ENCODE measurements around the gene C8G. TPM values are rescaled to one million over a fixed set of nuclear protein-coding genes. Genes with fewer than 3 reads are reported as not detected.

The C8G gene
- total RNA-seq, 1 experiment from 2014 or later: 0.77 TPM

DNA sequence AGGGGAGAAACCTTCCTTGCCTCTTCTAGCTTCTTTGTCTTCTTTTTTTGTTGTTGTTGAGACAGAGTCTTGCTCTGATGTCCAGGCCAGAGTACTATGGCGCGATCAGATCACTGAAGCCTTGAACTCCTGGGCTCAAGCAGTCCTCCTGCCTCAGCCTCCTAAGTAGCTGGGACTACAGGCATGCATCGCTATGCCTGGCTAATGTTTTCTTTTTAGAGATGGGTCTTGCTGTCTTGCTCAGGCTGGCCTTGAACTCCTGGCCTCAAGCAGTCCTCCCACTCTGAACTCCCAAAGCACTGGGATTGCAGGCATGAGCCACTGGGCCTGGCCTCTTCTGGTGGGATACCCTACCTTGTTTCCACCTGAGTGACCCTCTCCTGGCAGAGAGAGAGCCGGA is 43.8 kb downstream of the C8G start:
- H3K9me3 ChIP-seq (ENCODE audit: low read length): no peaks in the 10 kb centered on the region
- no peak overlapping the region for H3K4me3 ChIP-seq (ENCODE audit: low read length)
- H3K4me1 ChIP-seq (ENCODE audit: insufficient read depth, low read length): peaks cover 9% of the 10 kb centered on the region; the same call in 1 of the 2 replicates
- DNase-seq (no peak), ATAC-seq (no peak)
- no peak overlapping the region for H2AFZ ChIP-seq (ENCODE audit: low read length)
- ChIA-PET POLR2A (ENCODE audit: unreplicated experiment) (no interaction called here), CTCF (no interaction called here)
- no peaks in the 10 kb centered on the region for H4K20me1 ChIP-seq (ENCODE audit: low read length)
- no peaks in the 10 kb centered on the region for H3K9me2 ChIP-seq (replicated peaks; ENCODE audit: low read length)
- BruUV-seq (replicated peaks): no TSS peak
- peaks cover 15% of the 10 kb centered on the region for H3K79me2 ChIP-seq (ENCODE audit: low read length)
- H3F3A ChIP-seq (ENCODE audit: low read length, unreplicated experiment): no peaks in the 10 kb centered on the region
- TF ChIP-seq EZH2phosphoT487 (IDR thresholded peaks at IDR 0.05; ENCODE audit: borderline replicate concordance, low read length) (no peak), EZH2 (IDR thresholded peaks at IDR 0.05; ENCODE audit: low read length, unreplicated experiment) (no peak)
- TF ChIP-seq, protein P1, sequence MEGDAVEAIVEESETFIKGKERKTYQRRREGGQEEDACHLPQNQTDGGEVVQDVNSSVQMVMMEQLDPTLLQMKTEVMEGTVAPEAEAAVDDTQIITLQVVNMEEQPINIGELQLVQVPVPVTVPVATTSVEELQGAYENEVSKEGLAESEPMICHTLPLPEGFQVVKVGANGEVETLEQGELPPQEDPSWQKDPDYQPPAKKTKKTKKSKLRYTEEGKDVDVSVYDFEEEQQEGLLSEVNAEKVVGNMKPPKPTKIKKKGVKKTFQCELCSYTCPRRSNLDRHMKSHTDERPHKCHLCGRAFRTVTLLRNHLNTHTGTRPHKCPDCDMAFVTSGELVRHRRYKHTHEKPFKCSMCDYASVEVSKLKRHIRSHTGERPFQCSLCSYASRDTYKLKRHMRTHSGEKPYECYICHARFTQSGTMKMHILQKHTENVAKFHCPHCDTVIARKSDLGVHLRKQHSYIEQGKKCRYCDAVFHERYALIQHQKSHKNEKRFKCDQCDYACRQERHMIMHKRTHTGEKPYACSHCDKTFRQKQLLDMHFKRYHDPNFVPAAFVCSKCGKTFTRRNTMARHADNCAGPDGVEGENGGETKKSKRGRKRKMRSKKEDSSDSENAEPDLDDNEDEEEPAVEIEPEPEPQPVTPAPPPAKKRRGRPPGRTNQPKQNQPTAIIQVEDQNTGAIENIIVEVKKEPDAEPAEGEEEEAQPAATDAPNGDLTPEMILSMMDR (conservative IDR thresholded peaks at IDR 0.05; ENCODE audit: low read depth, low read length): no peak
- H3K9ac ChIP-seq (ENCODE audit: low read length): no peak overlapping the region
- no peaks in the 10 kb centered on the region; the same call in 1 of the 2 replicates for H3K36me3 ChIP-seq (ENCODE audit: low read depth, low read length)
- no peak overlapping the region for H3K27ac ChIP-seq (ENCODE audit: low read length)
- intact Hi-C loops (cut with micrococcal nuclease): no loop called here
- no peak overlapping the region for H3K4me2 ChIP-seq (ENCODE audit: low read length)
- H3K27me3 ChIP-seq (ENCODE audit: low read length): no peaks in the 10 kb centered on the region

DNA sequence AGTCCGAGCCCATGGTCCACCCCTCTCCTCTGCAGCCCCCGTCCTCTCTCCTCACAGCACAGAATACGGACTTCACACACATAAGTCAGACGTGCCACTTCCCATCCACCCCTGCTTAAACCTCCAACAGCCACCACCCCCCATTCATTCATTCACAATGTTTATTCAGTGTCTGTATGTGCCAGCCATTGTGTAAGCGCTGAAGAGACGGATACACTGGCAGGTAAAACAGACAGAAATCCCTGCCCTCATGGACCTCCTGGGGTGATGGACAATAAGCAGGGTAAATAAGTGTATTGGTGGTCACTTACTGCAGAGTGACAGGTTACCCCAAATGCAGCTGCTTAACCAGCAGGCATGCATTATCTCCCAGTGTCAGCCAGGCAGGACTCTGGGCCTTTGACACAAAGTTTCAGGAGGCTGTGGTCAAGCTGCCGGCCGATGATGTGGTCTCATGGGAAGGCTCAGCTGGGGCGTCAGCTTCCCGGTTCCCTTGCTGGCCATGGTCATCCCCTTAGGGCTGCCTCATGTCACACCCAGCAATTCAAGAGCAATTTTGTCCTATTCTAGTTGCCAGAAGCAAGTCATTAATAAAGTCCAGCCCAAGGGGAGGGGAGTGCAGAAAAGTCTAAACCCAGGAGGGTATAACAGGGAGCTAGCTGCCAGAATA is 45.3 kb downstream of the C8G start:
- ChIA-PET CTCF (no interaction called here), POLR2A (ENCODE audit: unreplicated experiment) (no interaction called here)
- ATAC-seq (no peak), DNase-seq (no peak)
- H3K9me3 ChIP-seq (ENCODE audit: low read length): no peaks in the 10 kb centered on the region
- no peaks in the 10 kb centered on the region for H3K27me3 ChIP-seq (ENCODE audit: low read length)
- H3F3A ChIP-seq (ENCODE audit: low read length, unreplicated experiment): no peaks in the 10 kb centered on the region
- no peaks in the 10 kb centered on the region; the same call in 1 of the 2 replicates for H3K36me3 ChIP-seq (ENCODE audit: low read depth, low read length)
- TF ChIP-seq EZH2phosphoT487 (IDR thresholded peaks at IDR 0.05; ENCODE audit: borderline replicate concordance, low read length): no peak
- TF ChIP-seq EZH2 (IDR thresholded peaks at IDR 0.05; ENCODE audit: low read length, unreplicated experiment): no peak
- TF ChIP-seq, protein P1 (conservative IDR thresholded peaks at IDR 0.05; ENCODE audit: low read depth, low read length): no peak
- H3K9me2 ChIP-seq (replicated peaks; ENCODE audit: low read length): no peaks in the 10 kb centered on the region
- no peak overlapping the region for H2AFZ ChIP-seq (ENCODE audit: low read length)
- H4K20me1 ChIP-seq (ENCODE audit: low read length): no peaks in the 10 kb centered on the region
- H3K9ac ChIP-seq (ENCODE audit: low read length): no peak overlapping the region
- peaks cover 16% of the 10 kb centered on the region for H3K79me2 ChIP-seq (ENCODE audit: low read length)
- intact Hi-C loops (cut with micrococcal nuclease): loop anchor here (10.0 kb wide), 1 partner anchor 146 kb away; the partner anchor contains the start of genes AJM1 and PHPT1
- no peak overlapping the region for H3K4me2 ChIP-seq (ENCODE audit: low read length)
- no peak overlapping the region for H3K4me3 ChIP-seq (ENCODE audit: low read length)
- H3K27ac ChIP-seq (ENCODE audit: low read length): no peak overlapping the region
- H3K4me1 ChIP-seq (ENCODE audit: insufficient read depth, low read length): peaks cover 9% of the 10 kb centered on the region; the same call in 1 of the 2 replicates
- BruUV-seq (replicated peaks): no TSS peak

Measured in PC-3 (cell line).